MM.1S (cell line): Measurements from ENCODE around the gene TRNT1.
A peak's percentile ranks its signal among the peaks of the same experiment; 100 is the strongest.

ENCODE experiments used
- DNase-seq: peaks from one replicate; pipeline ENCODE4 v3.0.0-alpha.2; 2015
- H2AFZ ChIP-seq: fragments of 300-600 bp; sonication (generic); 2 replicates; pipeline ENCODE4 v1.6.0; 2016; ENCODE audit warnings: antibody characterized with exemption, low read length
- H3F3A ChIP-seq: fragments of 300-600 bp; sonication (generic); 2 replicates; pipeline ENCODE4 v1.6.1; 2016; ENCODE audit warnings: mild to moderate bottlenecking, antibody characterized with exemption, low read length, moderate library complexity, mixed read lengths; ENCODE audit not compliant: insufficient read depth
- H3K27ac ChIP-seq: fragments of 300-600 bp; sonication (generic); 2 replicates; pipeline ENCODE4 v1.5.1; 2016; ENCODE audit warnings: mild to moderate bottlenecking, low read length
- H3K27me3 ChIP-seq: fragments of 300-600 bp; sonication (generic); replicated peaks from 2 replicates; pipeline ENCODE4 v1.6.0; 2016; ENCODE audit warnings: low read length; ENCODE audit not compliant: insufficient read depth
- H3K36me3 ChIP-seq: fragments of 300-600 bp; sonication (generic); replicated peaks from 2 replicates; pipeline ENCODE4 v1.6.1; 2016; ENCODE audit warnings: mild to moderate bottlenecking, low read length, mixed read lengths; ENCODE audit not compliant: insufficient read depth
- H3K4me1 ChIP-seq: fragments of 300-600 bp; sonication (generic); 2 replicates; pipeline ENCODE4 v1.6.1; 2016; ENCODE audit warnings: low read length, mixed read lengths
- H3K4me2 ChIP-seq: fragments of 300-600 bp; sonication (generic); 2 replicates; pipeline ENCODE4 v1.6.0; 2016; ENCODE audit warnings: low read depth, low read length
- H3K4me3 ChIP-seq: fragments of 300-600 bp; sonication (generic); 2 replicates; pipeline ENCODE4 v1.5.1; 2016; ENCODE audit warnings: low read length, mixed read lengths
- H3K79me2 ChIP-seq: fragments of 300-600 bp; sonication (generic); 2 replicates; pipeline ENCODE4 v1.6.1; 2016; ENCODE audit warnings: mixed run types, low read length, mixed read lengths
- H3K9ac ChIP-seq: fragments of 300-600 bp; sonication (generic); 2 replicates; pipeline ENCODE4 v1.6.1; 2016; ENCODE audit warnings: low read length, mixed read lengths
- H3K9me2 ChIP-seq: fragments of 300-600 bp; sonication (generic); replicated peaks from 2 replicates; pipeline ENCODE4 v1.6.1; 2016; ENCODE audit warnings: mild to moderate bottlenecking, low read length, mixed read lengths; ENCODE audit not compliant: insufficient read depth
- H3K9me3 ChIP-seq: fragments of 300-600 bp; sonication (generic); replicated peaks from 2 replicates; pipeline ENCODE4 v1.6.1; 2016; ENCODE audit warnings: mild to moderate bottlenecking, low read length, mixed read lengths; ENCODE audit not compliant: insufficient read depth
- H4K20me1 ChIP-seq: fragments of 300-600 bp; sonication (generic); 2 replicates; pipeline ENCODE4 v1.6.1; 2016; ENCODE audit warnings: mild to moderate bottlenecking, low read length, moderate library complexity, mixed read lengths; ENCODE audit not compliant: insufficient read depth
- EZH2 ChIP-seq: fragments of 300-600 bp; sonication (generic); optimal IDR thresholded peaks from 2 replicates; pipeline ENCODE3; 2017; ENCODE audit warnings: low read depth, mild to moderate bottlenecking, antibody characterized with exemption, low read length, mixed read lengths
- EZH2phosphoT487 ChIP-seq: fragments of 300-600 bp; sonication (generic); IDR thresholded peaks from 2 replicates; pipeline ENCODE4 v1.6.1; 2018; ENCODE audit warnings: antibody characterized with exemption, low read length
- TF ChIP-seq, protein P1 (sequence below): fragments of 300-600 bp; sonication (generic); IDR thresholded peaks from 2 replicates; pipeline ENCODE4 v1.5.1; 2016; ENCODE audit warnings: antibody characterized with exemption, low read length, mixed read lengths

The TRNT1 gene

DNA sequence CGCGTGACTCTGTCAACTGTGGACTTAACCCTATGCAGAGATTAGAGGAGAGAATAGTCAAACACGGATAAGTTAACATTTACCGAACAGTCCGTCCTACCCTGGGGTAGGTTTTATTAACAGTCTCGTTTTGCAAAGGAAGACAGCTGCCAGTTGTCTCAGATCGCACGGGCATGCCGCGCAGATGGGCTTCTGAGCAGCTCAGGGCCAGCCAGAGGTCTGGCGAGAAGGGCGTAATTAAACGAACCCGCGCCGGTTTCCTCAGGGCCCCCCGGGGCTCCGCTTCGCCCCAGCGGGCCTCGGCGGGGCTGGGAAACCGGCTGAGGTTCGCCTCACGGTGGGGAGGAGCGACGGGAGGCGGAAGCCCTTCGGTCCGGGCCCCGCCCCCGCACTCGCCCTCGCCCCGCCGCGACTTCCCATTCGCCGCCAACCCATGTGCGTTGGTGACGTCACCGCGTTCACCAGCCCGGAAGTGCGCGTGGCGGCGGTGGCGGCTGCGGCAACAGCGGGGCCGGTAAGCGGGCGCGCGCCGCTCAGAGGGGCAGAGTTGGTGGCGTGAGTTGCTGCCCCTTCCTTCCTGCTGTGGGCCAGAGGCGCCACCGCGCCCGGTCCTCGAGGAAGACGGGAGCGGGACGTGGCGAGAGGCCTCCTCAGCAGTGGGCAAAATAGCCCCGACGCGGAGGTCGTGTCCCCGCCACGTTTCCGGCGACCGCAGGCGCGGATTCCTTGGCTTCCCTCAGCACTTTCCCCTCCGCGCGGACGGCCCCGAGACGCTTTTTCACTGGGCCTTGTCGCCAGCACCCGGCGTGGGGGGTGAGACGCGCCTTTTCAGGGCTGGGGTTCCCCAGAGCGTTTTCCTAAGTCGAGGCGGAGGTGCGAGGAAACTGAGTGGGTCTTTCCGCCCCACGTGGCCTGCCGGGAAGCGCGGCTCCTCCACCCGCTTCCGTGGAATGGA lies at the start of gene TRNT1:
TRNT1 (plus strand) TSS at position 464 of the 955 bp plus-strand sequence. CDS start 2,101 bp downstream, outside the sequence.
- Histone ChIP-seq H3K27me3 (no peaks in the 10 kb centered on the region), H3K79me2 (peaks cover 19% of the 10 kb centered on the region), H3K4me1 (no peaks in the 10 kb centered on the region), H4K20me1 (no peaks in the 10 kb centered on the region), H3K9me3 (no peaks in the 10 kb centered on the region), H3K9ac (peak within 1 kb of the TSS; percentile 84), H3K4me2 (peak within 1 kb of the TSS; percentile 72), H3K4me3 (peak within 1 kb of the TSS; percentile 81), H3K36me3 (no peaks in the 10 kb centered on the region), H2AFZ (peak within 1 kb of the TSS; percentile 81), H3K27ac (peak within 1 kb of the TSS; percentile 65; the same call in 1 of the 2 replicates), H3F3A (no peaks in the 10 kb centered on the region), H3K9me2 (no peaks in the 10 kb centered on the region)
- peak; percentile 86 for DNase-seq
- TF ChIP-seq, protein P1, sequence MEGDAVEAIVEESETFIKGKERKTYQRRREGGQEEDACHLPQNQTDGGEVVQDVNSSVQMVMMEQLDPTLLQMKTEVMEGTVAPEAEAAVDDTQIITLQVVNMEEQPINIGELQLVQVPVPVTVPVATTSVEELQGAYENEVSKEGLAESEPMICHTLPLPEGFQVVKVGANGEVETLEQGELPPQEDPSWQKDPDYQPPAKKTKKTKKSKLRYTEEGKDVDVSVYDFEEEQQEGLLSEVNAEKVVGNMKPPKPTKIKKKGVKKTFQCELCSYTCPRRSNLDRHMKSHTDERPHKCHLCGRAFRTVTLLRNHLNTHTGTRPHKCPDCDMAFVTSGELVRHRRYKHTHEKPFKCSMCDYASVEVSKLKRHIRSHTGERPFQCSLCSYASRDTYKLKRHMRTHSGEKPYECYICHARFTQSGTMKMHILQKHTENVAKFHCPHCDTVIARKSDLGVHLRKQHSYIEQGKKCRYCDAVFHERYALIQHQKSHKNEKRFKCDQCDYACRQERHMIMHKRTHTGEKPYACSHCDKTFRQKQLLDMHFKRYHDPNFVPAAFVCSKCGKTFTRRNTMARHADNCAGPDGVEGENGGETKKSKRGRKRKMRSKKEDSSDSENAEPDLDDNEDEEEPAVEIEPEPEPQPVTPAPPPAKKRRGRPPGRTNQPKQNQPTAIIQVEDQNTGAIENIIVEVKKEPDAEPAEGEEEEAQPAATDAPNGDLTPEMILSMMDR: no peak
- no peak for TF ChIP-seq EZH2phosphoT487
- no peak for TF ChIP-seq EZH2

DNA sequence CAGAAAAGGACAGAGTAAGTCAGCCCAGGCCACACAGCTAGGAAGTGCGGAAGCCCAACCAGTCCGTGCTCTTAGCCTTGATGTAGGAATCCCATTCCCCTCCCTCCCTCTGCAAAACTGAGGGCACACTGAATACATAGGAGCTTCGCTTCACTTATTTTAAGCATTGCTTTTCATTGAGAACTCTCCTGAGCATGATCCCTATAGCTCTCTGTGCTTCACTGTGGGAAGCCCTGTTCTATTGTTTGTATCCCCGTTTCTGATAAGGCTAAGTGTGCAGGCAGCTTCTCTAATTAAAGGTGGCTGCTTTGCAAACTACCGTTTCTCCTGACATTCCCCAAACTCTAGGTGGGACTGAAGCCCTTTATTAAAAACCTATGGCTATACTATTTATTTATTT lies 46.4 kb upstream of the TRNT1 start:
- H3K4me3 ChIP-seq: no peak overlapping the region
- H3K27me3 ChIP-seq: no peaks in the 10 kb centered on the region
- H3K9me2 ChIP-seq: no peaks in the 10 kb centered on the region
- no peak for TF ChIP-seq EZH2
- TF ChIP-seq, protein P1: no peak
- no peak for TF ChIP-seq EZH2phosphoT487
- DNase-seq: no peak
- no peaks in the 10 kb centered on the region for H3K36me3 ChIP-seq
- no peaks in the 10 kb centered on the region for H3K79me2 ChIP-seq
- H3F3A ChIP-seq: peaks cover 8% of the 10 kb centered on the region
- H3K4me1 ChIP-seq: peaks cover 18% of the 10 kb centered on the region
- H4K20me1 ChIP-seq: no peaks in the 10 kb centered on the region
- no peak overlapping the region for H3K9ac ChIP-seq
- no peak overlapping the region for H3K4me2 ChIP-seq
- H2AFZ ChIP-seq: no peak overlapping the region
- no peak overlapping the region for H3K27ac ChIP-seq
- no peaks in the 10 kb centered on the region for H3K9me3 ChIP-seq

DNA sequence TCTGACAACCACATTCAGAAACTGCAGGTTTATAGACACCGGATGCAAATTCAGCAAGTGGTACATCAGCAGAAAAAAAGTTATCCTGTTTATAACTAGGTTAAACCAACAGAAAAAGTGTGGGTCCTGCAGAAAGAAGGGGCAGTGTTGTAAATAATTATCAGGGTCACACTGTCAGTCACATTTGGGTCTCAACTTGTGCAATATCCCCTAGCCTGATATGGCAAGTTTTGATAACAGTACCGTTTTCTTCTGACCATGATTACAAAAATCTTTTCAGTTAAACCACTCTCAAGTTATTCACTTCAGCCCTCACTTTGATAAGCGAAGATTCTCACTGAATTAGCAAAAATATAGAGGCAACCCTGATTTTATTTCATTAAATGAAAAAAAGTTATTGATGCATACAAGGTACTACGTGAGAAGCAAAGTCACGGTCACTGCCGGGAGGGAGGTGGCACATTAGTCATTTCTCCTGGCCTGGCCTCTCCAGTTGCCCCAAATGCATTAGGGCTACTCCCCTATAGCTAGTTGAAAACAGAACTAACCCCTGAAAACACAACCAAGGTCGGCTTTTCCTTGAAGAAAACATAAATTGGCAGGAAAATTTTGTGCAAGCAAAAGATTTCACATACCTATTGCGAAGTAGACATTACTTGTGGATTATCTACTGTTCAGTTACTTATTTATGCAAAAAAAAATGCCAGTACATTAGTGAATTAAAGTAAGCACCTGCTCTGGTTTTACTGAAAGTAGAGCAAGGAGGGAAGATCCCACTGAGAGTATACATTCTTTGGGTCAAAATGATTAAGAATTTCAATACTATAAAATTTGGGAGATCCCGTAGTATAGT lies 45.1 kb upstream of the TRNT1 start:
- H3K27me3 ChIP-seq: no peaks in the 10 kb centered on the region
- H3K4me3 ChIP-seq: peak overlapping the region; percentile 15; the same call in 1 of the 2 replicates
- H3K9ac ChIP-seq: no peak overlapping the region
- DNase-seq: peak; percentile 42
- TF ChIP-seq EZH2 (no peak), EZH2phosphoT487 (no peak)
- TF ChIP-seq, protein P1: no peak
- no peaks in the 10 kb centered on the region for H3K9me2 ChIP-seq
- peaks cover 18% of the 10 kb centered on the region for H3K4me1 ChIP-seq
- peak overlapping the region; percentile 71 for H3K4me2 ChIP-seq
- H3K27ac ChIP-seq: peak overlapping the region; percentile 72
- H3K79me2 ChIP-seq: no peaks in the 10 kb centered on the region
- no peaks in the 10 kb centered on the region for H4K20me1 ChIP-seq
- peaks cover 8% of the 10 kb centered on the region for H3F3A ChIP-seq
- H3K36me3 ChIP-seq: no peaks in the 10 kb centered on the region
- H2AFZ ChIP-seq: 0 out of 2 replicates have a peak overlapping the region, but pooled peaks have one; percentile 39
- no peaks in the 10 kb centered on the region for H3K9me3 ChIP-seq
